Measurements from ENCODE around the gene SSBP3.

GRCh38 chr1:54407404-54408146 is 1.4 kb upstream of the SSBP3 start:
- TF ChIP-seq TAF1 (IDR thresholded peaks at IDR 0.05; ENCODE audit: borderline replicate concordance, insufficient read depth, low read length) (no peak), SIN3A (IDR thresholded peaks at IDR 0.05; ENCODE audit: borderline replicate concordance, insufficient read depth, low read length) (no peak), REST (IDR thresholded peaks at IDR 0.05; ENCODE audit: insufficient read depth in 1 of 2, low read depth in 2 of 2, low read length in 2 of 2) (no peak)

All from PFSK-1 (cell line).